HG03108 (cell line): Measurements from ENCODE around the gene RBM25.
"Not testable (repeated sequence)": the region's sequence is repeated elsewhere in the genome, so short reads cannot be mapped to it uniquely, and the experiment has no call there.

Experiments used
- ATAC-seq: cut with Tn5 transposase; IDR thresholded peaks from one replicate; pipeline ENCODE4 v1.9.1; 2021; ENCODE audit warnings: moderate library complexity; ENCODE audit not compliant: unreplicated experiment

The RBM25 gene

DNA sequence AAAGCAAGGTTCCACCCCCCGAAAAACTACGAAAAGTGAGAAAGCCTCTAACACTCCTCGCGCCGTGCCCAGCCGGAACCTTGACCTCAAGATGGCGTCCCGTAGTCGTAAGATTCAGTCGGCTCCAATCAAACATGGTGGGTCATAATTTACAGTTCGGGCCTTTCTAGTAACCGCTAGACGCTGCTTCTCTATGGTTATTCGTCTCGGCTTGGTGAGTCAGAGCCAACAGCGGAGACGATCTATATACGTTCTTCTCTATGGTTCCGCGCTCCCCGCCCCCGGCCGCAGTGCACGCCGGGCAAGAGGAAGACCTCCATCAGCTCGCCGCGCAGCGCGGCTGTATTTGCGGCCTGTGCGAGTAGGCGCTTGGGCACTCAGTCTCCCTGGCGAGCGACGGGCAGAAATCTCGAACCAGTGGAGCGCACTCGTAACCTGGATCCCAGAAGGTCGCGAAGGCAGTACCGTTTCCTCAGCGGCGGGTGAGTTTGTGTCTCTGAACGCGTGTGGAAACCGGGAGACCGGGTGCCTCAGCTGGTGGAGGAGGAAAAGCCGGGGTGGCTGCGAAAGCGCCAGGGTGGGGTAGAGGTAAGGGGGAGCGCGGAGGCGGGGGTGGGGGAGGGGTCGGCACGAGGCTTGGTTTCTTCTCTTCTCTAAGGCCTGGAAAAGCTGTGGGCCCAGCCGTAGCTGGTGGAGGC lies at the start of gene RBM25:
Gene RBM25, plus strand, starts transcription at position 311 of the 698 bp plus-strand sequence. CDS start 13,108 bp downstream, outside the sequence.
- peak; percentile 93 for ATAC-seq

DNA sequence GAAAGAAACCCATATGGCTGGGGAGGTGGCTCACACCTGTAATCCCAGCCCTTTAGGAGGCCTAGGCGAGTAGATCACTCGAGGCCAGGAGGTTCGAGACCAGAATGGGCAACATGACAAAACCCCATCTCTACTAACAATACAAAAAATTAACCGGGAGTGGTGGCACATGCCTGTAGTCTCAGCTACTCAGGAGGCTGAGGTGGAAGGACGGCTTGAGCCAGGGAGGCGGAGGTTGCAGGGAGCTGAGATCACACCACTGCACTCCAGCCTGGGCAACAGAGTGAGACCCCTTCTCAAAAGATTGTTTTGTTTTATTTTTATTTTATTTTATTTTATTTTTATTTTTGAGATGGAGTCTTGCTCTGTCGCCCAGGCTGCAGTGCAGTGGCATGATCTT lies 47.1 kb upstream of the RBM25 start:
- ATAC-seq, result not testable (repeated sequence)

DNA sequence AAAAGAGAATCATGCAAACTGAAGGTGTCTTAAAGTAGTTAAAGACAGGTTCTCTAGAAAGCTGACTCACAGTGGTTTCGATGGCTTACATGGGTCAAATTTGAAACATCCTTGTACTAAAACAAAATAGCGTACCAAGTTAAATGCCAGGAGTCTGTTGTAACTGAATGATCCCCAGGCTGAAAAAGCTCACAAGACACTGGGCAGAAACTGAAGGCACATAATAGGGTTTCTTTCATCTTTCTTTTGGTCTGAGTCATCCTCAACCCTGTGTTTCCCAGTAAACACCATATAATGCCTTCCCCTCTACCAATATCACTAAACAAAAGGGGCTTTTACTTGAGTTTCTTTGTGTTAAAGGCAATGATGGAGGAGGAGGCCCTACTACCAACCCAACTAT lies 44.2 kb upstream of the RBM25 start:
- peak; percentile 88 for ATAC-seq

DNA sequence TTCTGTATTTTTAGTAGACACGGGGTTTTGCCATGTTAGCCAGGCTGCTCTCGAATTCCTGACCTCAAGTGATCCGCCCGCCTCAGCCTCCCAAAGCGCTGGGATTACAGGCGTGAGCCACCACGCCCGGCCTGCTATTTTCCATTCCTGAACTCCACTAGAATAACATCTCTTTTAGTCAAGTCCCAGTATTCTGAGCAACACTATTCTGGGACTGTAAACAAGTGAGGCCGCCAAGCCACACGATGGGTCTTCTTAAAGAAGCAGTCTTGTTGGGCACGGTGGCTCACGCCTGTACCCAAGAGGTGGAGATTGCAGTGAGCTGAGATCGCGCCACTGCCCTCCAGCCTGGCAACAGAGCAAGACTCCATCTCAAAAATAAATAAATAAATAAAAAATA lies 42.8 kb upstream of the RBM25 start:
- not testable (repeated sequence) for ATAC-seq

DNA sequence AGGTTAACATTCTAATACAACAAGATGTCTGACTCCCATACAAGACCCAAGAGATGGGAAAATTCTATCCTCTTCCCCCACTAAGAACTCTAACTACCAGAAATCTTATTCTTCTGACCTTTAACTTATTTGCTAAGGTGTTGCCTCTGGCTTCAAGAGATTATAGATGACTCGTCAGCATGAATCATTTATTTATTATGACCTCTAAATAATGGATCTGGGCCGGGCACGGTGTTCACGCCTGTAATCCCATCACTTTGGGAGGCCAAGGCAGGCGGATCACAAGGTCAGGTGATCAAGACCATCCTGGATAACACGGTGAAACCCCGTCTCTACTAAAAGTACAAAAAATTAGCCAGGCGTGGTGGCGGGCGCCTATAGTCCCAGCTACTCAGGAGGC lies 42.3 kb upstream of the RBM25 start:
- not testable (repeated sequence) for ATAC-seq

DNA sequence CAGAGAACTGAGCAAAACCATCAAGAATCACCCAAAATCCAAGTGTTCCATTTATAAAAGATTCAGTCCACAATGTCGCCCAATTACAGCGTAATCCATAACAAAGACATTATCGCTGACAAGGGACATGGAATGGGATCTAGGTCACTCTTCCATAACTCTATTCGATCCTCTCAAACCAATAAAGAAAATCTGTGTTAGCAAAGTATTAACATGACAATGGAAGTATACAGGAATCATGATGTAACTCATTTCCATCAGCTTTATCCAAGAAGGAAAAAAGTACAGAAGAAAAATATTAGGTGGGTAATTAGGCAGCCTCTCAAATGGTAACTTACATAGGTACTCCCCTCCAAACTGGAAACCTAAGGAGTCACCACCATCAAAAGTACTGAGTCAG lies 36.3 kb upstream of the RBM25 start:
- no peak for ATAC-seq

DNA sequence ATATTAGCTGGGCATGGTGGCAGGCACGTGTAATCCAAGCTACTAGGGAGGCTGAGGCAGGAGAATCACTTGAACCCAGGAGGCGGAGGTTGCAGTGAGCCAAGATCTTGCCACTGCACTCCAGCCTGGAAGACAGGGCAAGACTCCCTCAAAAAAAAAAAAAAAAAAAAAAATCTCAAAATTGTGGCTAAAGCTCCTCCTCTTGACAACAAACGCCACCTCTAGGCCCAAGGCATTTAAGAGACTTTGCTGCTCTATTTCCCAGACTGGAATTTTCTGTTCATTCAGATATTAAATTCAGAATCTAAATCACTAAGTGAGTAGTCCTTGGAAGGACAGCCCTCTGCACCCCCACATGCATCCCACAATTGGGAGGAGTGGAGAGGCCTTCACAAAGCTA lies 32.8 kb upstream of the RBM25 start:
- no peak for ATAC-seq

DNA sequence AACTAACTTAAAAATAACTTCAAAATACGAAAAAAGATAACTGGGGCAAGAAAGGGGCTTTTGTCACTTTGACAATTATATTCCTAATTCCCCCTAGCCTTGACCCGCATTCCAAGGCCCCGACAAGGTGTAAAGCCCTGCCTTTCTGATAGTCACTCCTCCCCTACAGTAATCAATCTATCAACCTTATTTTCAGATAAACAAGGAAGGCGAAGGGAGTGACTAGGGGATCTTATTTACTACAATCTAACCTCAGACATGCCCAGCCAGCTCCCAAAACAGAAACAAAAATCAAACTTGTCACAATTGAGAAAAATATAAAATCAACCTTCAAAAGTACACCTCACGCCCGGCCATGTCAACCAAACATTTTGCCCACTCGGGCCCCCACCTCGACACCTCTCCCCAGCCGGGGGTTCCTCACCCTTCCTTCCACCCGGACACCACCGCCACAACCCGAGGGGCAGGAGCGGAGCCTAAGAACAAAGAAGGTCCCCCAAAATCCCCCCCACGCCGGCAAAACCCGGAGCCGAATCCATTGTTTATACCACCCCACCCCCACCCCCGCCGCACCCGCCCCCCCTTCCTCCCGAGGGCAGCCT lies 32.0 kb upstream of the RBM25 start:
- ATAC-seq, result no peak

DNA sequence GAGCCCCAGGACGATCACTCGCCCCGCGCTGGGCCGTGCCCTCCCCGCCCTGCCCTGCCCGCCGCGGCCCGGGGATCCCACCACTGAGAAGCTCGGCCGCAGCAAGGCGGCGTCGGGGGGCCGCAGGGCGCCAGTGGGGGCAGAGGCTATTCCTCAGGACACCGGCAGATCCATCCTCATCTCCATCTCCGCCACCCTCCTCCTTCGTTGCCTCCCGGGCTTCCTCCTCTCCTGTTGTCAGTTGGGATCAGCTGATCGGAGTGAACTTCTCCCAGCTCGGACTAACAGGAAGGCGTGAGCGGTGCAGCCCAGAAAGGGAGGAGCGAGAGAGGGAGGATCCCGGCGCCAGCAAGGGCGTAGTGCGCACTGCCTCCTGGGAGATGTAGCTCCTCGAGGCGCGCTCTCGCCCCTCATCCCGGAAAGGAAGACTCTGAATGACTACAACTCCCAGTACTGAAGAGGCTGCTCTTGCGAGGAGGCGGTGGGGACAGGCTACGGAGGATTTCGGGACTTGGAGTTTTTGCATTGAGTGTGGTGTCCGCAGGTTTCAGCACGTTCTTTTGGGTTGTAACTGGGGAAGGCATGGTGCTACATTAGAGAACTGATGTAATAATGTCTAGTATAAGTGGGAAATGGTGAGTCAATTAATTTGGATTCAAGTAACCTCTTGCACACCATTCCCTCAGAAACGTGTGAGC lies 31.3 kb upstream of the RBM25 start, which contains the start of gene ZFYVE1:
Gene ZFYVE1, minus strand, starts transcription at position 262 of the 698 bp plus-strand sequence. CDS start 2,598 bp downstream, outside the sequence.
- ATAC-seq, result peak; percentile 99

DNA sequence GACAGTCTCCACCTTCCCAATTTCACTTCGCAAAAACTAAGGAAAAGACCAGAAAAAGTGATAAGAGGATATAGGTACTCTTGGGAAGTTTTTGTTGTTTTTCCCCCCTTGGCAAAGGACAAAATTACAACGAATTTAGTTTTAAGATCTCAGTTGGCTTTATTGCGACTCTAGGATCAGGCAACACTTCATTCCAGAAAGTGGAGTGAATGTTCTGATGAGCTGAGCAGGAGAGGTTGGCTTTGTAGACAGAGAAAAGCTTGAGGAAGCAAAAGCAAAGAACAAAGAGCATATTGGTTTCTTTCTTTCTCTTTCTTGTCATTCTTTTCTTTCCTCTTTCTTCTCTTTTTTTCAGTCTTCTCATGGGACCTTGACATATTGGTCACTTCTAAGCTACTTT lies 30.8 kb upstream of the RBM25 start:
- ATAC-seq, result no peak

DNA sequence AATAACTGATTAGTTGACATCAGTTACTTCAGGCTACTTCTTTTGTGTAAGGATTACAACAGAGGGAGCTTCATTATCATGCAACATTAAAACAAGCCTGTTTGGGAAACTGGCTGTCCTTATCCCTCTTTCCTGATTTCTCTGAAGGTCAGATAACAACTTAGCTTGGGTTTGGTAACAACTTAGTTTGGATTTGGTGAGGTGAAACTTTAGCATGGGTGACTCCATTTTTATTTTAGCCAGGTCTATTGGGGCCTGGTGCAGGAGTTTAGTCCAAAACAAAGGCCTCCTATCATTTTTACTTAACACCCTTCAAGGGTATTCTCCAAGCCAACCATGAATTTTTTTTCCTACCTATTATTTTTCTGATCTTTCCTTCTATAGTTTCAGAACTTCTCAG lies 30.4 kb upstream of the RBM25 start:
- no peak for ATAC-seq

DNA sequence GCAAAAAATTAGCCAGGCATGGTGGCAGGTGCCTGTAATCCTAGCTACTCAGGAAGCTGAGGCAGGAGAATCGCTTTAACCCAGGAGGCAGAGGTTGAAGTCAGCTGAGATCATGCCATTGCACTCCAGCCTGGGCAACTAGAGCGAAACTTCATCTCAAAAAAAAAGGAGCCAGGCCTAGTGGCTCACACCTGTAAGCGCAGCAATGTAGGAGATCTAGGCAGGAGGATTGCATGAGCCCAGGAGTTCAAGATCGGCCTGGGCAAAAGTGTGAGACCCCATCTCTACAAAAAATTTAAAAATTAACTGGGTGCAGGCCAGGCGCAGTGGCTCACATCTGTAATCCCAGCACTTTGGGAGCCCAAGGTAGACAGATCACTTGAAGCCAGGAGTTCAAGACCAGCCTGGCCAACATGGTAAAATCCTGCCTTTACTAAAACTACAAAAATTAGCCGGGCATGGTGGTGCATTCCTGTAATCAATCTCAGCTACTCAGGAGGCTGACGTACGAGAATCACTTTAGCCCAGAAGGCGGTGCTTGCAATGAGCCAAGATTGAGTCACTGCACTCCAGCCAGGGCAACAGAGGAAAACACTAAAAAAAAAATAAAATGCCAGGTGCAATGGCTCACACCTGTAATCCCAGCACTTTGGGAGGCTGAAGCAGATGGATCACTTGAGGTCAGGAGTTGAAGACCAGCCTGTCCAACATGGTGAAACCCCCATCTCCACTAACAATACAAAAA lies 21.5 kb upstream of the RBM25 start:
- not testable (repeated sequence) for ATAC-seq

DNA sequence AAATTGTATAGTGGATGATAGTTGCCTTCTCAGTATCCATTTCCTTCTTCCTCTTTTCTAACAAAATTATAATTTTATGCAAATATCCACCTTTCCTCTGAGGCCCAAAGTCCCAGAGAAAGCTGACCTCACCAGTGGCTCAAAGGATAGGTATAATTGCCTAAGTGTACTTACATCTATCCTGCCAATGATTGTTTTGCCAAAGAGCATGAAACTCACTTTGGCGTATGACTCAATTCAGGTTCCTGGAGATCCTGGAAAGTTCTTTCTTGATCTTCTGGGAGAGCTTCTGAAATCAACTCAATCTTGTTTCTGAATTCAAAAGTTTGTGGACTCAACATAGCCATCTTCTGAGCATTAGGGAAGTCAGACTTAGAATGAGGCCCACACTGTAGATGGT lies 10.5 kb upstream of the RBM25 start:
- ATAC-seq, result no peak

DNA sequence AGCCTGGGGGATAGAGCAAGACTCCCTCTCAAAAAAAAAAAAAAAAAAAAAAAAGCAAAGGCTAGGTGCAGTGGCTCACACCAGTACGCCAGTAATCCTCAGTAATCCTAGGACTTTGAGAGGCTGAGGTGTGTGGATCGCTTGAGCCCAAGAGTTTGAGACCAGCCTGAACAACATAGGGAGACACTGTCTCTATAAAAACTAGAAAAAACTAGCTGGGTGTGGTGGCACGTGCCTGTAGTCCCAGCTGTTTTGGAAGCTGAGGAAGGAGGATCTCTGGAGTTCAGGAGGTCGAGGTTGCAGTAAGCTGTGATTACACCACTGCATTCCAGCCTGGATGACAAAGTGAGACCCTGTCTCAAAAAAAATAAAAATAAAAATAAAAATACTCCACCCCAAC lies 8.9 kb upstream of the RBM25 start:
- no peak for ATAC-seq

DNA sequence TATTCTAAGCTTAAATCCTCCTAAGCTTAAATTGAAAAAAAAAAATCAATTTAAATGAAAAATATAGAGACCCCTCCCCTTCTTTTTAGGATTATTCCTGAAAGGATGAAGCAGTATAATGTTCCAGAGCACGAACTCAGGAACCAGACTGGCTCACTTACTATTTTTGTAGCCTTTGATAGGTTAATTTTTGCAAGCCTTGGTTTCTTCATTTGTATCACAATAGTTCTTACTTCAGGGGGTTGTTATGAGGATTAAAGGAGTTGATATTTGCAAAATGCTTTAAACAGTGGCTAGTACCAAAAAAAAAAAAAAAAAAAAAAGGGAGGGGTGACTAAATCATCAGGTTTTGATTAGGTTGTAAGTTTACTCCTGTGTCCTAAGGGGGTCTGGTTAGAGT lies 3.1 kb upstream of the RBM25 start:
- ATAC-seq, result no peak

DNA sequence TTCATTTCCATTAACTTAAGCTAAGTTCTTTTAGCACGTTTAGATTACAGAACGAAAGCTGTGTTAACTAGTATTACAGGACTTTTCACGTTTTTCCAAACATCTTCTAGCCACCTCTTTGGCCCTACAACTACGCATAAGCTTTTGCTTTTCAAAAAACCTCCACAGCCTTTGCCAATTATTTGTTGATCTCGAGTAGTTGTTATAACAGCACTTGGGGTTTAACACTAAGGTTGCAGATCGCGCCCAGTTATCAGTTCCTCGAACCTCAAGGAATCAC lies 450 bp upstream of the RBM25 start:
- ATAC-seq, result no peak

DNA sequence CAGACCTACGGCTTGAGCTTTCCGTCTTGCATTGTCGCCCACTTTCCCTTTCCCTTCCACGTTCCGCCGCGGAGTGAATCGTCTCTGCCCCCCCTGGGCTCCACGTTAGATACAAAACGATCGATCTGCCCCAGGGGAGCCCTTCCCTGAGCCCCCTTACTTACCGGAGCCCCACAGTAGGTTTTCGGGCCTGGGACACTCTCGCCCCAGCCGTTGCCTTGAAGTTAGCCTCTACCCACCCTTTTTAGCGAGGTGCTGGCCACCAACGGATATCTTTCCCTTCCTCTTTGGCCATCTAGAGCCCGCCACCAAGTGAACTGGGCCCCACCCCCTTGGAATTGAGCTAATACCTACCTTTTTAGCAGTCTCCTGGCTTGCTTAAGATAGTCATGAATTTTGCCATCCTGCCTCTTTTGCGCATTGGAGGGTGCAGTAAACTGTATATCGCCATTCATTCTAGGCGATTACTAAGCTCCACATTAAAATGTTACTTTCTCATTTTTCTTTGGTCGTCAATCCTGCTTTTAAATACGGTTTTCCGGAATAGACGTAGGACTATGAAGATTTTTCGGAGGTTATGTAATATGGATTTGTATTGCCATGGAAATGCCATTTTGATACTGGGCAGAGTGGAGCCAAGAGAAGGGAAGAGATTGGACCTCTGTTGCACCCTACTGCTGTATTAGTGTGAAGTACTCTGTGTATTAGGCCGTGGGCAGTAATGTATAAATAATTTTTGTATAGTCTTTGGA lies 764 bp downstream of the RBM25 start:
- ATAC-seq, result peak; percentile 3

DNA sequence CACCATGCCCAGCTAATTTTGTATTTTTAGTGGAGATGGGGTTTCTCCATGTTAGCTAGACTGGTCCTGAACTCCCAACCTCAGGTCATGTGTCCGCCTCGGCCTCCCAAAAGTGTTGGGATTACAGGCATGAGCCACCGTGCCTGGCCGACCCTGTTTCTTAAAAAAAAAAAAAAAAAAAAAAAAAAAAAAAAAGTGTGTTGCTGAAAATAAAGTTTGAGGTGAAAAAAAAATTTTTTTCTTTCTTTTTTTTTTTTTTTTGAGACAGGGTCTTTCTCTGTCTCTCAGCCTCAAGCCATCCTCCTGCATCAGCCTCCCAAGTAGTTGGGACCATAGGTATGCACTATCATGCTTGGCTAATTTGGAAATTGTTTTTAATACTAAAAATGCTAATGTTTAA lies 11.3 kb downstream of the RBM25 start:
- ATAC-seq, result no peak

DNA sequence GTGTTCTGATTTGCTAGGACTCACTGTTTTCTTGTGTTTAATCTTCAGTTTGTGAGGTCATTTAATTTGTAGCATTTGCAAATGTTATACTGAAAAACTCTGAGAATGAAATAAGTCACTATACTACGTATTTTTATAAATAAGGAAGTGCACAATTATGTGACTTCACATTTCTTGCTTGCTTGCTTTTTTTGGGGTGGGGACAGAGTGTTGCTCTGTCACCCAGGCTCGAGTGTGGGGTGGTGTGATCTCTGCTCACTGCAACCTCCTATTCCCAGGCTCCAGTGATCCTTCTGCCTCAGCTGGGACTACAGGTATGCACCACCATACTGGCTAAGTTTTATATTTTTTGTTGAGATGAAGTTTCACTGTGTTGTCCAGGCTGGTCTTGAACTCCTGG lies 32.7 kb downstream of the RBM25 start:
- no peak for ATAC-seq

DNA sequence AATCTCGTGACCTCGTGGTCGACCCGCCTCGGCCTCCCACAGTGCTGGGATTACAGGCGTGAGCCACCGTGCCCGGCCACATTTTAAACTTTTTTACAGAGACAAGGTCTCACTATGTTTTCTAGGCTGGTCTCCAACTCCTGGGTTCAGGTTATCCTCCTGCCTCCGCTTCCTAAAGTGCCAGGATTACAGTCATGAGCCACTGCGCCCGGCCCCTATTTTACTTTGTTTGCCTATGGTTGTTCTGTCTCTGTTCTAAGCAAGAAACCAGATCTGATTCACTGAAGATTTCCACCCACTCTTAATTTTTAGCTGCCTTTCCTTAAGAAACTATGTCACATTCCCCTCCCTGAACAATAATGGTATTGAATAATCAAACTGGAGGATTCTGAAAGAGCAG lies 39.1 kb downstream of the RBM25 start:
- ATAC-seq, result no peak

DNA sequence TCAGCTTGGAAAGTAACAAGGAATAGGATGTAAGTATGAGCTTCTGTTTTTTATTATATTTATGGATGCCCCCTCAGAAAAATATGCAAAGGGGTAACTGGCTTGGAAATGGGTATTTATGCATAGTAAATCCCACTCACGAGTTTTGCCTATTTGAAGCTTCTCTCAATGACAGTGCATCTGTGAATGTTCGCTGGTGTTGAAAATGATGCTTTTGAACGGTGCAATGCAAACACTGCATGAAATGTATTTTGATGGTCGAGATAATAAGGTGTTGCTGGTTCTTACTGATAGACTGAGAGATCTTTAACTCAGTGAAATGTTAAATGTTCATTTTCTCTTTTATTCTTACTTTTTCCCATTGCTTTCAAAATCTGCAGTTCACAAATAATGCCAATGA lies 42.0 kb downstream of the RBM25 start:
- ATAC-seq, result no peak
